PC-3 (cell line): ENCODE results near the gene CREBRF. TPM values are rescaled to one million over a fixed set of nuclear protein-coding genes. Genes with fewer than 3 reads are reported as not detected.

Source experiments
- ATAC-seq: fragments of 200-7000 bp; cut with Tn5 transposase; 2 replicates; pipeline ENCODE4 v1.9.1; 2020; ENCODE audit warnings: mild to moderate bottlenecking, moderate library complexity
- BruUV-seq: library from RNA; stranded (reverse); fragments of 400-500 nt; replicated peaks from 2 replicates; lab custom pipeline; 2021; lab: Mats Ljungman, UMichigan
- CTCF ChIA-PET: fragments of 300-600 bp; sonication (Branson Sonifier 250); formaldehyde crosslinking; loops from one replicate; lab custom pipeline; 2022; ENCODE audit warnings: antibody characterized with exemption; lab: Charles Lee
- POLR2A ChIA-PET: fragments of 300-600 bp; sonication (Branson Sonifier 250); formaldehyde crosslinking; loops from one replicate; lab custom pipeline; 2022; ENCODE audit warnings: antibody characterized with exemption; ENCODE audit not compliant: unreplicated experiment; lab: Charles Lee
- DNase-seq: peaks from one replicate; pipeline ENCODE4 v3.0.0-alpha.2; 2015
- H2AFZ ChIP-seq: fragments of 300-600 bp; sonication (generic); 2 replicates; pipeline ENCODE4 v1.6.0; 2016; ENCODE audit warnings: antibody characterized with exemption, low read length
- H3F3A ChIP-seq: fragments of 300-600 bp; sonication (generic); one replicate; pipeline ENCODE4 v1.6.0; 2017; ENCODE audit warnings: antibody characterized with exemption, low read length, control low read depth, mild to moderate bottlenecking; ENCODE audit not compliant: unreplicated experiment
- H3K27ac ChIP-seq: fragments of 300-600 bp; sonication (generic); 2 replicates; pipeline ENCODE4 v1.5.1; 2016; ENCODE audit warnings: mild to moderate bottlenecking, low read length
- H3K27me3 ChIP-seq: fragments of 300-600 bp; sonication (generic); 2 replicates; pipeline ENCODE4 v1.6.1; 2016; ENCODE audit warnings: low read length, mixed read lengths
- H3K36me3 ChIP-seq: fragments of 300-600 bp; sonication (generic); 2 replicates; pipeline ENCODE4 v1.6.1; 2016; ENCODE audit warnings: low read depth, mixed run types, low read length, mixed read lengths
- H3K4me1 ChIP-seq: fragments of 300-600 bp; sonication (generic); 2 replicates; pipeline ENCODE4 v1.5.1; 2016; ENCODE audit warnings: low read length; ENCODE audit not compliant: insufficient read depth
- H3K4me2 ChIP-seq: fragments of 300-600 bp; sonication (generic); 2 replicates; pipeline ENCODE4 v1.6.0; 2016; ENCODE audit warnings: low read length
- H3K4me3 ChIP-seq: fragments of 300-600 bp; sonication (generic); 2 replicates; pipeline ENCODE4 v1.5.1; 2016; ENCODE audit warnings: mild to moderate bottlenecking, low read length, mixed read lengths
- H3K79me2 ChIP-seq: fragments of 300-600 bp; sonication (generic); 2 replicates; pipeline ENCODE4 v1.6.1; 2017; ENCODE audit warnings: low read length, mixed read lengths
- H3K9ac ChIP-seq: fragments of 300-600 bp; sonication (generic); 2 replicates; pipeline ENCODE4 v1.6.0; 2016; ENCODE audit warnings: mild to moderate bottlenecking, low read length
- H3K9me2 ChIP-seq: fragments of 300-600 bp; sonication (generic); replicated peaks from 2 replicates; pipeline ENCODE4 v1.6.1; 2016; ENCODE audit warnings: mixed run types, low read length, mixed read lengths
- H3K9me3 ChIP-seq: fragments of 300-600 bp; sonication (generic); 2 replicates; pipeline ENCODE4 v1.6.1; 2016; ENCODE audit warnings: low read length, mixed read lengths
- H4K20me1 ChIP-seq: fragments of 300-600 bp; sonication (generic); 2 replicates; pipeline ENCODE4 v1.6.1; 2016; ENCODE audit warnings: low read length, mixed read lengths
- CTCF ChIP-seq: fragments of 300-600 bp; sonication (generic); conservative IDR thresholded peaks from 2 replicates; pipeline ENCODE4 v1.5.1; 2017; ENCODE audit warnings: antibody characterized with exemption, low read depth, mild to moderate bottlenecking, low read length
- EZH2 ChIP-seq: fragments of 300-600 bp; sonication (generic); IDR thresholded peaks from one replicate; pipeline ENCODE4 v1.6.1; 2017; ENCODE audit warnings: antibody characterized with exemption, mild to moderate bottlenecking, low read length; ENCODE audit not compliant: unreplicated experiment
- EZH2phosphoT487 ChIP-seq: fragments of 300-600 bp; sonication (generic); IDR thresholded peaks from 2 replicates; pipeline ENCODE4 v1.6.1; 2018; ENCODE audit warnings: mild to moderate bottlenecking, antibody characterized with exemption, low read length, borderline replicate concordance
- intact Hi-C: fragments of 100-400 bp; cut with micrococcal nuclease; formaldehyde crosslinking; loops from 2 replicates; pipeline ENCODE4 v1.9.0; 2023
- total RNA-seq: library from RNA; depleted of rRNA; stranded (reverse); fragments of >200 nt; gene quantifications from 2 replicates; pipeline ENCODE4 v1.2.3, GENCODE V29; 2014

CREBRF gene
- total RNA-seq, 1 experiment from 2014 or later = 4.9 TPM

- intact Hi-C loops = no loop called here
- ChIA-PET CTCF (no interaction called here), POLR2A (no interaction called here)
Observed at GRCh38 chr5:173098787-173099186, 42.6 kb downstream of the CREBRF start.

DNA sequence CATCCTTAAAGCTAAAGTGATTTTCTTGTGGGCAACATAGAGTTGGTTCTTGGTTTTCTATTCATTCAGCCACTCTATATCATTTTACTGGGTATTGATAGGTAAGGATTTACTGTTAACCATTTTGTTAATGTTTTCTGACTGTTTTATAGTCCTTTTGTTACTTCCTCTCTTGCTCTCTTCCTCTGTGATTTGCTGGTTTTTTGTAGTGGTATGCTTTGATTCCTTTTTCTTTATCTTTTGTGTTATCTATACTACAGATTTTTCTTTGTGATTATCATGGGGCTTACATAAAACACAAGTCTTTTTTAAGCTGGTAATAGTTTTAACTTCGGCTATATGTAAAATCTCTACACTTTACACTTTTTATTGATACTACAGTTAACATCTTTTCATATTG, 43.3 kb downstream of the CREBRF start:
- no TSS peak for BruUV-seq
- intact Hi-C loops = no loop called here
- no peak for ATAC-seq
- H3K4me3 ChIP-seq = no peak overlapping the region
- H4K20me1 ChIP-seq = no peaks in the 10 kb centered on the region
- no peak overlapping the region for H2AFZ ChIP-seq
- TF ChIP-seq EZH2phosphoT487 = no peak
- TF ChIP-seq EZH2 = no peak
- no peak for TF ChIP-seq CTCF
- no peaks in the 10 kb centered on the region for H3K36me3 ChIP-seq
- no peak overlapping the region for H3K4me2 ChIP-seq
- no peak overlapping the region for H3K27ac ChIP-seq
- ChIA-PET CTCF (no interaction called here), POLR2A (no interaction called here)
- H3K9me2 ChIP-seq = no peaks in the 10 kb centered on the region
- no peaks in the 10 kb centered on the region for H3K27me3 ChIP-seq
- H3K9me3 ChIP-seq = no peaks in the 10 kb centered on the region
- no peak overlapping the region for H3K9ac ChIP-seq
- no peaks in the 10 kb centered on the region for H3K79me2 ChIP-seq
- H3K4me1 ChIP-seq = peaks cover 4% of the 10 kb centered on the region
- no peaks in the 10 kb centered on the region for H3F3A ChIP-seq
- DNase-seq = no peak

More at GRCh38 chr5:173098787-173099186, 42.6 kb downstream of the CREBRF start:
- Histone ChIP-seq H3K4me3 (no peak overlapping the region), H3K9ac (no peak overlapping the region), H4K20me1 (no peaks in the 10 kb centered on the region), H3K27me3 (no peaks in the 10 kb centered on the region), H3K4me2 (no peak overlapping the region), H2AFZ (no peak overlapping the region), H3K27ac (no peak overlapping the region), H3K36me3 (no peaks in the 10 kb centered on the region), H3K4me1 (peaks cover 10% of the 10 kb centered on the region), H3K9me3 (no peaks in the 10 kb centered on the region), H3K9me2 (no peaks in the 10 kb centered on the region), H3K79me2 (no peaks in the 10 kb centered on the region), H3F3A (no peaks in the 10 kb centered on the region)
- DNase-seq (no peak), ATAC-seq (no peak)
- TF ChIP-seq EZH2phosphoT487 (no peak), EZH2 (no peak), CTCF (no peak)
- no TSS peak for BruUV-seq

GRCh38 chr5:173101245-173101644, 45.1 kb downstream of the CREBRF start:
- POLR2A ChIA-PET = no interaction called here
- Histone ChIP-seq H3K27me3 (no peaks in the 10 kb centered on the region), H3K4me2 (no peak overlapping the region), H3K9me3 (no peaks in the 10 kb centered on the region), H3K4me3 (no peak overlapping the region), H2AFZ (no peak overlapping the region), H3K9me2 (no peaks in the 10 kb centered on the region), H3K9ac (no peak overlapping the region), H3K79me2 (no peaks in the 10 kb centered on the region), H4K20me1 (no peaks in the 10 kb centered on the region), H3K27ac (no peak overlapping the region), H3K4me1 (no peaks in the 10 kb centered on the region), H3K36me3 (no peaks in the 10 kb centered on the region), H3F3A (no peaks in the 10 kb centered on the region)
- CTCF ChIA-PET = interaction anchor here (0.7 kb wide), 1 partner anchor 126 kb away, joined by 5 read pairs; no protein-coding TSS in a partner anchor
- intact Hi-C loops = no loop called here
- BruUV-seq = no TSS peak
- DNase-seq (no peak), ATAC-seq (no peak)
- TF ChIP-seq EZH2 (no peak), CTCF (no peak), EZH2phosphoT487 (no peak)
